Measurements from ENCODE around the gene SLC27A3.
"Not testable (repeated sequence)": the region's sequence is repeated elsewhere in the genome, so short reads cannot be mapped to it uniquely, and the experiment has no call there.

SLC27A3 gene

DNA sequence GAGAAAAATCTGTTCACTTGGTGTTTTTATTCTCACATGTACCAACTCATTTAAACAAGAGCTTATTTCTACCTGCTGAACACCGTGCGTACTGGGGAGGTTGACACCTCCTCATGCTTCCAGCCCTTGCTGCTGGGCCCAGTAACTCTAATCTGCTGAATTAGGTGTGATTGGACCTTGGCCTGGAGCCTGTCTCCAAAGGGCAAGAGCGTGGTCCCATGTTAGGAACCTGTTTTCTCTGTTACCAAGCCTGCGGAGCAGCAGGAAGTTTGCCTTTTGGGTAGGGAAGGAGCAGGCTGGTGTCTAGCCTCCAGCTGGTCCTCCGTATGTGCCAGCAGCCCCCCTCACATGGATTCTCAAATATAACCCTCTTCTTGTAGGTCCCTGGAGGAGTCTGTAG lies 10.9 kb upstream of the SLC27A3 start:
- no peak for DNase-seq

DNA sequence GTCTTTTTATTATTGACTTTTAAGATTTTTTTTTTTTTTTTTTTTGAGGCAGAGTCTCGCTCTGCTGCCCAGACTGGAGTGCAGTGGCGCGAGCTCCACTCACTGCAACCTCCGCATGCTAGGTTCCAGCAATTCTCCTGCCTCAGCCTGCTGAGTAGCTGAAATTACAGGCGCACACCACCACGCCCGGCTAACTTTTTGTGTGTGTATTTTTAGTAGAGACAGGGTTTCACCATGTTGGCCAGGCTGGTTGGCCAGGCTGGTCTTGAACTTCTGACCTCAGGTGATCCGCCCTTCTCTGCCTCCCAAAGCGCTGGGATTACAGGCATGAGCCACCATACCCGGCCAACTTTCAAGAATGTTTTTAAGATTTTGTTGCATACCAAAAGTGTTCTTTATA lies 8.5 kb upstream of the SLC27A3 start:
- not testable (repeated sequence) for DNase-seq

DNA sequence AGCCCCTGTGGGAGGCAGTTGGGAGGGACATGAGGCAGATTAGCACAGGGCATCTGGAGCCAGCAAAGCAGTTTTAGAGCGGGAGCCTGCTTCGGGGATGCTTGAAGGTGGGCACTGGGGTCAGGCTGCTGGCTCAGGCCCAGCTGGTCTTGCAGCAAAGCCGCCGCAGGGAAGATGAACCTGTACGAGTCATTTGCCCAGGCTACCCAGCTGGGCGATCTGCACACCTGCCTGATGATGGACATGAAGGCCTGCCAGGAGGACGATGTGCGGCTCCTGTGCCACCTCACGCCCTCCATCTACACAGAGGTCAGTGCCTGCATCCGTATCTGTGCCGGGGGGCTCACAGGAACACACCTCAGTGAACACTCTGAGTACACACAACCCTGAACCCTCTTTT lies 7.7 kb upstream of the SLC27A3 start:
- DNase-seq: no peak

DNA sequence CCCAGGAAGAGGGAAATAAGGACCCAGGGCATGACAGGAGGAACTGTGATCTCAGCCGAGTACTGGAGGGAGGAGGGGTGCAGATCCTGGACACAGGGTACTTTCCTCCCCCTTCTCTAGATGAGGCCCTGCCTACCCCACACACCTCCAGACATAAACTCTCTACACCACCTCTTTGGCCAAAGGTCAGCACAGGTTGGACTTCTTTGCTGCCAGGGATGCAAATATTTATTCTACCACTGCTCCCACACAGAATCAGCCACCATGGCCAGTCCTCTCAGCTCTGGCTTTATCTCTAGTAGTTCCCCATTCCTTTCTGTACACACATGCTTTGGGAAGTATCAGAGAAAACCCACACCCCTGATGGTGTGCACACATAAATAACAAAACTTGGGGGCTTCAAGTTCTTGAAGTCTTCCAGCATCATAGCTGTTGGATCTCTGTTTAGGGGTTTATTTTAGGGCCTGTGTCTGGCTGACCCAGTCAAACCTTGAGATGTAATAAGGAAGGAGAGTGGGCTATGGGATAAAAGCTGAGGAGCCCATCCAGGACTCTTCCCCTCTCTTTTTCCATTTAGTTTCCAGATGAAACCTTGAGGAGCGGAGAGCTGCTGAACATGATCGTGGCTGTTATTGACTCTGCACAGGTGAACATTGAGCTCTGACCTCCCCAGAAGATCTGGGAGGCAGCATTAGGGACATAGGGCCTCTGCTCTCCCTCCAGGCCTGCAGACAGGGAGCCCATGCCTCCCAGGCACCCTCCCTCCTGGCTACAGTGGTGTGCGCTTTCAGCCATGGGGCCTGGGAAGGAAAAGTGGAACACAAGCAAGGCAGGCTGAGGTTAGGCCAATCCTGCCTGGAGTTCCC lies 6.7 kb upstream of the SLC27A3 start:
- DNase-seq: no peak

DNA sequence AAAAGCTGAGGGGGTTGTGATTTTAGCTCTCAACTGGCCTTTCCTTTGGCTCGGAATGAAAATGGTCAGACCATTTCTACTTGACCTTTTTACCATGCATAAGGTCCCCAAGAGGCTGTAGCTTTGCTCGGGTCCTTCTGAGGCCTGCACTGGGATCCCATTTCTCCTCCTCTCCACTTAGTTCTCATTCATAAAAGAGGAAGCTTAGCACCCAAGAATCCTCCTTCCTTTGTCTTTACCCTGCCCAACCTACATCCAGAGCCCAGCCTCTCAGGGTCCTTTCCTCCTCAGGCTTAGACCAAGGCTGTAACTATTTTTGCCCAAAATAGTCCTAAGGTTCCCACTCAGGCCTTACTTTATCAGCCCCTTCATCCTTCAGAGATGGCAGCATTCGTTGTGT lies 6.0 kb upstream of the SLC27A3 start:
- DNase-seq: no peak

GRCh38 chr1:153770797-153771196 lies 4.4 kb upstream of the SLC27A3 start:
- DNase-seq: no peak

- no peak for DNase-seq
Measured at GRCh38 chr1:153771261-153771660, 3.9 kb upstream of the SLC27A3 start.

DNA sequence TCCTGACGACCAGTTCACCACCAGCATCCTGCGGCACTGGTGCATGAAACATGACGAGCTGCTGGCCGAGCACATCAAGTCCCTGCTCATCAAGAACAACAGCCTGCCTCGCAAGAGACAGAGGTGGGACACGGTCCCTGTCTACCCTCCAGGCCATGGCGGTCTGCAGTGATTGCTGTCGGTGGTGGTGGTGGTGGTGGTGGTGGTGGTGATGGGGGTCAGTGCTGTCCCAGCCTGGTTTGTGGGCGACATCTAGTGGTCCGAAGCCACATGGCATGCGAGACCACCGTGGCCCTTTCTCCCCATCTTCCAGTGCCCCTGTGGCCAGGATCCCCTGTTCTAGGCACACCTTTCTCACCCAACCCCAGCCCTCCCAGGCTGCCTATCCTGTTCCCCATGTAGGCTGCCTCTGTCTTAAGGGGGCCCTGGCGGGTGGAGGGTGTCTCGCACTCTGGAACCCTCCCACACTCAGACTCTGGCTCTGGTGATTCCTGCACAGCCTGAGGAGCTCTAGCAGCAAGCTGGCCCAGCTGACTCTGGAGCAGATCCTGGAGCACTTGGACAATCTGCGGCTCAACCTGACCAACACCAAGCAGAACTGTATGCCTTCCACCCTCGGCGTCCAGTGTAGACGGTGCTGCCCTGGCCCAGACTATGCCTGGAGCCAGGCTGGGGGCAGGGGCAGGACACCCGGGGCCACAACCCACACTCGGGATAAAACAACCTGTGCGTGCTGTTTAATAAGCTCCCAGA lies 3.2 kb upstream of the SLC27A3 start:
- DNase-seq: no peak

DNA sequence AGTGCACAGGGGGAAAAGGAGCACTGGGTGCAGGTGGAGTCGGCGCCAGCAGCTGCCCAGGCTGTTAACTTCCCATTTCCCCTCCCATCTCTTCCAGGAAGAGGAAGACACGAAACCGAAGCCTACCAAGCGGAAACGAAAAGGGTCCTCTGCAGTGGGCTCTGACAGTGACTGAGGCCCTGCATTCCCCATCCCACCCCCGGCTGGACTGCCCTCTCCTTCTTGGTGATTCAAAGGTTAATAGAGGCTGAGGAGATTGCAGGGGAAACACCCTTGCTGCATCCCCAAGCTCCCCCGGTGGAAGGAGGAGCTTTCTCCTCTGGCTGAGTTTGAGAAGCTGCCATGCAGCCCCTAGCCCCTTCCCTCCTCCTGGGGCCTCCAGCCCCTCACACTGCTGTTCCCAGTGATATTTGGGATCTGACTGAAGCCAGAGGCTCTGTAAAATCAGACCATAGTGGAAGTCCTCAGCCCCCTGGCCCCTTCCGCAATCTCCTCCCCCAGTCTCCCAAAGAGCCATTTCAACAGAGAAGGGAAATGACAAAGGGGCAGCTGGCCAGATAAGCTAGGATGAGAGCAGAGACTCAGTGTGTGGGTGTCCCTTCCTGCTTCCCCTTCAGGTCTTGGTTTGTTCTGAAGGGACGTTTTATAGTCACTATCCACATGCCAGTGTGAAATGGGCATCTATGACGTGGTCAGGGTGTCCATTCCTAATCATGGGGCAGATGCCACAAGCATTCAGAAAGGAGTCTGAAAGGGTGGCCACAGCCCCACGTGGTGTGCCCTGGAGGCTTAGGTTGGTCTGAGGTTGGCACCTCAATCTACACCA lies 1.9 kb upstream of the SLC27A3 start:
- DNase-seq: no peak

DNA sequence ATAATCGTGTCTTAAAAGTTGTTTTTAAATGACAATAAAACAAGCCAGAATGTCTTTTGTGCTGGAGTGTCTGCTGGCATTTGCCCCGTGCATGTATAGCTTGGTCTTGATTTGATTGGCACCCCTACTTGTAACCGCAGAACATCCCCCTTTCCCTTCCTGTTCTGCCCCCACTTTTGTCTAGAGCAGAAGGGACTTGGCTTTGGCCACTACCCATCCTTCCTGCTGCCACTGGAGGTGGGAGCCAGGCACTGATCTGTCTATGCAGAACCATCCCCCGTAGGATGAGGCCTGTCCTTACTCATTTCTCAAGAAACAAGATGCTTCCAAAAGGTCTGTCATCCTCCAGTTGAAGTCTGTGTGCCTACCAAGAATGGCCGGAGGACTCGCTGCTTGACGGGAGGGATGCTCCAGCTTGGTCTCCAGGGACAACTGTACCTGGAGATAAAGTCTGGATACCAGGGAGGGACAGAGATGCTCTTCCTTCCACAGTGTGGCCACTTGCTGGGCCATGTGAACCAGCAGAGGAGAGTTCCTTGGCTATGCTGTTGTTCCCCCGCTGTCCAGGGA lies 1.1 kb upstream of the SLC27A3 start:
- no peak for DNase-seq

GRCh38 chr1:153775458-153776327 lies 486 bp downstream of the SLC27A3 start:
- DNase-seq: peak; percentile 50

DNA sequence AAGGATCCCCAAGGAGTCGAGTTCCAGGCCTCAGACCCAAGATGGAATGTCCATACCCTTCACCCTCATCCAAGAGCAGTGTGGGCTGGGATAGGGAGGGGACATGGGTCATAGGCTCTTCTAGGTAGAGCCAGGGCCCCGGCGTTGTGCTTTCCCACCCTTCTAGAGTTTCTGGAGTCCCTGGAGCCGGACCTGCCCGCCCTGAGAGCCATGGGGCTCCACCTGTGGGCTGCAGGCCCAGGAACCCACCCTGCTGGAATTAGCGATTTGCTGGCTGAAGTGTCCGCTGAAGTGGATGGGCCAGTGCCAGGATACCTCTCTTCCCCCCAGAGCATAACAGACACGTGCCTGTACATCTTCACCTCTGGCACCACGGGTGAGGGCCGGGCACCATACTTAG lies 1.1 kb downstream of the SLC27A3 start:
- no peak for DNase-seq

GRCh38 chr1:153776845-153777370 lies 1.7 kb downstream of the SLC27A3 start:
- no peak for DNase-seq

DNA sequence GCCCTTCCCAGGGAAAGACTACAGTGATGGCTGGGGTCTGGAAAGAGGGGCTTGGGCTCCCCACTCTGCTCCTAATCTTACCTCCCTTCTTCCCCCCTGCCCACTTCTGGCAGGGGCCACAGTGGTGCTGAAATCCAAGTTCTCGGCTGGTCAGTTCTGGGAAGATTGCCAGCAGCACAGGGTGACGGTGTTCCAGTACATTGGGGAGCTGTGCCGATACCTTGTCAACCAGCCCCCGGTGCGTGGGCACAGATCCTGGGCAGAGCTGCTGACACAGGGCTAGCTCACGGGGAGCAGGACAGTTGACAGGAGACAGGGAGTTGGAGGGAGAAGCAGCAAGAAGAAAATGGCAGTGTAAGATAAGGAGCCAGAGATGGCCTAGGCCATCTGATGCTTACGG lies 2.4 kb downstream of the SLC27A3 start:
- no peak for DNase-seq

DNA sequence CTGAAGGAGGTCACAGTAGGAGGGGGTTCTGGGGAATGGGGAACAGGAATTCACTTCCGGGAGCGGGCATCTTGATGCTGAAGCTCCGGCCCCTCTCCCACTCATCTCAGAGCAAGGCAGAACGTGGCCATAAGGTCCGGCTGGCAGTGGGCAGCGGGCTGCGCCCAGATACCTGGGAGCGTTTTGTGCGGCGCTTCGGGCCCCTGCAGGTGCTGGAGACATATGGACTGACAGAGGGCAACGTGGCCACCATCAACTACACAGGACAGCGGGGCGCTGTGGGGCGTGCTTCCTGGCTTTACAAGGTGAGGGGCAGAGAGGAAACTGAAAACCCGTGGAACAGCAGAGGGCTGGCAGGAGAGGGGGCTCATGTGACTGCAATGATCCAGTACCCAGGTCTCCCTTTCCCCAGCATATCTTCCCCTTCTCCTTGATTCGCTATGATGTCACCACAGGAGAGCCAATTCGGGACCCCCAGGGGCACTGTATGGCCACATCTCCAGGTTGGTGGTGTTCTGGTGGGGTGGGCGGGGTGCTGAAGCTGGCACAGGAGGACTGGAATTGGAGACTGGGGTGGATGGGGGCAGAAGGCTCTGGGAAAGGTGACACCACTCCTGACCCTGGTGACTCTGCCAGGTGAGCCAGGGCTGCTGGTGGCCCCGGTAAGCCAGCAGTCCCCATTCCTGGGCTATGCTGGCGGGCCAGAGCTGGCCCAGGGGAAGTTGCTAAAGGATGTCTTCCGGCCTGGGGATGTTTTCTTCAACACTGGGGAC lies 3.0 kb downstream of the SLC27A3 start:
- no peak for DNase-seq

DNA sequence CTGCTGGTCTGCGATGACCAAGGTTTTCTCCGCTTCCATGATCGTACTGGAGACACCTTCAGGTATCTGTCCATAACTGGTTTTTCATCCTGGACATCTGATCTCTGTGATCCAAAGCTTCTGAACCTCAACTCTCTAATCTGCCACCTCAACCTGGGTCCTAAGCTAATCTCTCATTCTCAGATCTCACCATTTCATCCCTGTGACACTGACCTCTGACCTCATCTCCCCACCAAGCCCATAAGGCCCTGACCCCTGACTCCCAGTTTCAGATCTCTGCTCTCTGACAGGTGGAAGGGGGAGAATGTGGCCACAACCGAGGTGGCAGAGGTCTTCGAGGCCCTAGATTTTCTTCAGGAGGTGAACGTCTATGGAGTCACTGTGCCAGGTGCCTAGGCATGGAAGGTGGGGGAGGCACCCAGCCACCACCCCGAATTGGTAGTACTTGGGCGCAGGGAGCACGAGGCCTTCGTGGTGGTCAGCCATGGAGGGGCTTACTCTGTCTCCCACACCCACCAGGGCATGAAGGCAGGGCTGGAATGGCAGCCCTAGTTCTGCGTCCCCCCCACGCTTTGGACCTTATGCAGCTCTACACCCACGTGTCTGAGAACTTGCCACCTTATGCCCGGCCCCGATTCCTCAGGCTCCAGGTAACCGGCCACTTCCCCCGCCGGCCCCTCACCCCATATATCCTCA lies 3.8 kb downstream of the SLC27A3 start:
- no peak for DNase-seq

DNA sequence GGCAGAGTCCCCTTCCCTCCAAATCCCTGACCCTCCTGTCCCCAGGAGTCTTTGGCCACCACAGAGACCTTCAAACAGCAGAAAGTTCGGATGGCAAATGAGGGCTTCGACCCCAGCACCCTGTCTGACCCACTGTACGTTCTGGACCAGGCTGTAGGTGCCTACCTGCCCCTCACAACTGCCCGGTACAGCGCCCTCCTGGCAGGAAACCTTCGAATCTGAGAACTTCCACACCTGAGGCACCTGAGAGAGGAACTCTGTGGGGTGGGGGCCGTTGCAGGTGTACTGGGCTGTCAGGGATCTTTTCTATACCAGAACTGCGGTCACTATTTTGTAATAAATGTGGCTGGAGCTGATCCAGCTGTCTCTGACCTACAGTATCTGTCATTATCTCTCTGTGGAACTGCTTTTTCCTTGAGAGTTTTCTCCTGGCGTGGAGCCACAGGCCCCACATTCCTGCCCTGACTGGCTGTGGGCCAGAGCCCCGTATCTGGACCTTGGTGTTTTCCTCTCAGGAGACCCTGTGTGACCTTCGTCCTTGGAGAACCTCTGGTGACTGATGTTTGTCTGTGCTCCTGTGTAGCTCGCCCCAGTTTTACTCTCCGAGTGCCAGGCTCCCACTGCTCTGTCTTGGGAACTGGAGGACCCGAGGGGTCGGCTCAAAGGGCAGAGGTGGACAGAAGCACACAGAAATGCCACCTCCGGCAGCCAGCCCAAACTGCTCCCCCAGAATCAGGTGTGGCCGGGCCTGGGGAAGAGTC lies 4.8 kb downstream of the SLC27A3 start:
- DNase-seq: no peak

GRCh38 chr1:153780551-153780950 lies 5.3 kb downstream of the SLC27A3 start:
- DNase-seq: no peak

DNA sequence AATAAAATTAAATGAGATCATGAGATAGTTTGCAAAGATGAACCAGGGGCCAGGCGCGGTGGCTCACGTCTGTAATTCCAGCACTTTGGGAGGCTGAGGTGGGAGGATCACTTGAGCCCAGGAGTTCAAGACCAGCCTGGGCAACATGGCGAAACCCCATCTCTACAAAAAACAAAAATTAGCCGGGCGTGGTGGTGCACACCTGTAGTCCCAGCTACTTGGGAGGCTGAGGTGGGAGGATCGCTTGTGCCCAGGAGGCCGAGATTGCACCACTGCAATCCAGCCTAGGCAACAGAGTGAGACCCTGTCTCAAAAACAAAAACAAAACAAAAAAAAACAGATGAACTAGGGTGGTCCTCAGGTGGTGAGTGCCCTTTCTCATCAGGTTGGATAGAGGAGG lies 7.4 kb downstream of the SLC27A3 start:
- not testable (repeated sequence) for DNase-seq

Data from activated T-cell treated with anti-CD3 and anti-CD28 coated beads for 4 hours (primary cell).